HG03025 (cell line): ENCODE measurements around the gene CAMK2A.

Experiments used
- ATAC-seq: cut with Tn5 transposase; IDR thresholded peaks from one replicate; pipeline ENCODE4 v1.9.1; 2021; ENCODE audit warnings: mild to moderate bottlenecking, moderate library complexity; ENCODE audit not compliant: unreplicated experiment, low FRiP score

Gene CAMK2A

GRCh38 chr5:150317048-150318003 is 27.8 kb upstream of the CAMK2A start:
- no peak for ATAC-seq

- ATAC-seq: no peak
These were observed 26.7 kb upstream of the CAMK2A start for GRCh38 chr5:150316320-150316719.

DNA sequence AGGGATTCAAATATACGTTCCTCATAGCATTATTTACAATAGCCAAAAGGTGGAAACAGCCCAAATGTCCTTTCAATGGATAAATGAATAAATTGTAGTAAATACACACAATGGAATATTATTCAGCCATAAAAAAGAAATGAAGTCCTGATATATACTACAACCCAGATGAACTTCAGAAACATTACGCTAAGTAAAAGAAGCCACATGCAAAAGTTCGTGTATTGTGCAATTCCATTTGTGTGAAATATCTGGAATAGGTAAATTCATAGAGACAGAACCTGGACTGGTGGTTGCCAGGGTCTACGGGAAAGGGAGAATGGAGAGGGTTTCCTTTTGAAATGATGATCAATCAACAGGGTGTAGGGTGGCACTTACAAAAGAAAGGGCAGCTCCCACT is 25.7 kb upstream of the CAMK2A start:
- ATAC-seq: no peak

DNA sequence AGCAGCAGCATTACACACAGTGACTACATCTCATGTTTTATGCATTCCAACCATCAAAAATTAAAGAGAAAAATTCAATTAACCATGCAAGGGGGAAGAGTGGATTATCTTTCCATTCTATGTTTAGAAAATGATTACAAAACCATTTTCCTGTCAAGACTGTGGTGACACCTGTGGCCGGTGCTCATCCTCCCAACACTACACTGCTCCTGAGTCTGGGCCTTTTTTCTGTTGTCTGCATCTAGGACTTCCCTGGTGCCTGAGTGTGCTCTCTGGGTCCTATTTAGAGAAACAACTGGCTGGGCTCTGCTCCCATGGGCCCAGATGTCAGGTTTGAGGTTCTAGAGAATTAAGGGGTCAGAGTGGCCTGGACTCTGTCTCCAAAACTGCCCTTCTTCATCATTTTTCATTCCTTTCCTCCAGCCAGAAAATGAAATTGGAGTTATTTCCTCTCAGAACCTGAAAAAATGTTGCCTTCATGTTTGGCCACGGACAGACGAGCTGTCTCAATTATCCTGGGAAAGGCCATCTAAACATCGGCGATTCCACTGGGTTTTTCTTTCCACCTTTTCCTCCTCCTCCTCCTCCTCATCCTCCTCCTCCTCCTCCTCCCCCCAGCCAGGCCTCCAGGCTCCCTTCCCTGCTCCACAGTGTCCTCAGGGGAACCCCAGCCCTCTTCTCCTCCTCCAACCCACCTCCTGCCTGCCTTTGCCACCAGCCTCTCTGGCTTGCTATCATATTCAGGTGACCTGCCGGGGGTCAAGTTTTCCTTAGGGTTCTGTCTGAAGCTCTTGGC is 24.5 kb upstream of the CAMK2A start:
- no peak for ATAC-seq

GRCh38 chr5:150313501-150313900 is 23.9 kb upstream of the CAMK2A start:
- ATAC-seq: no peak

- ATAC-seq: no peak
These were observed 22.9 kb upstream of the CAMK2A start for GRCh38 chr5:150312518-150312917.

DNA sequence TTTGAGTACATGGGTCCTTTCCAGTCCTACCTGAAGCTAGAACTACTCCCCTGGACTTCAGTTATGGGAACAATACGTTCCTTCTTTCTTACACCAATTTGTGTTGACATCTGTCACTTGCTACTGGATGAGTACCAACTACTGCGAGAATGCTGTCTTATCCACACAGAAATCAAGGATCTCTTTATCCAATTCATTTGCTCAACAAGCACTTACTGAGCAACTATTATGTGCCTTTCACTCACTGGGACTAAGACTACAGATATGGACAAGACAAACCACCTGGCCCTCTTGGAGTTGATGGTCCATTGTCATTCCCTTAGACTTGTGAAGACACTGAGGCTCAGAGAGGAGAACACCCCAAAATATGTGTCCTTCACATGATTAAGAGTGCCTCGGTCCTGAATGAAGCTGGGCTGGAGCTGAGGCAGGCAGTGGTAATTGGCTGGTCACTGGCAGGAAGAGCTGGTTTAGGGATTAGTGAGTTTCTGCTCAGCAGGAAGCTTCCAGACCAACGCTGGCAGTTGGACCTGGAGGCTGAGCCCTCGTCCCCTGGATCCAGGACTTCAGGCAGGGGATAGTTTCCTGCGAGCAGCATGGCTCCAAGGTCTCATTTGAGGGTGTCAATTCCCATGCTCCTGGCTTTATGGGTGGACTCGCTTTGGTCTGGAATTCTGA is 21.6 kb upstream of the CAMK2A start:
- ATAC-seq: no peak

- ATAC-seq: no peak
These were observed 20.7 kb upstream of the CAMK2A start for GRCh38 chr5:150310246-150310645.

DNA sequence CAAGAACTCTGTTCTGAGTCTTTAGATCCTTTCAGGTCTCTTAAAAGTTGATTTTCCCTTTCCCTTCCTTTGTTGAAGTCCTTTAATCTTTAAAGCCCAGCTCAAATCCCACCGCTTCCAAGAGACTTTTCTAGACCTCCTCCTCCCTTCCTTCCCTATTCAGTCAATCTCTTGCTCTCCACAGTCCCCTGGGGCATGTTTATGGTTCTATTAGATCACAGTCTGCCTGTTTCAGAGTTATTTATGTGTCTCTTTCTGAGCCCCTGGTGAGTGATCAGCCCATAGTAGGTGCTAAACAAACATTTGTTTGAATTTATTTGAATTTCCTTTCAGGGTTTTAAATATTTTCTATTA is 20.3 kb upstream of the CAMK2A start:
- no peak for ATAC-seq

- ATAC-seq: no peak
These were observed 19.7 kb upstream of the CAMK2A start for GRCh38 chr5:150309101-150309885.

GRCh38 chr5:150307617-150308426 is 18.2 kb upstream of the CAMK2A start:
- ATAC-seq: no peak

DNA sequence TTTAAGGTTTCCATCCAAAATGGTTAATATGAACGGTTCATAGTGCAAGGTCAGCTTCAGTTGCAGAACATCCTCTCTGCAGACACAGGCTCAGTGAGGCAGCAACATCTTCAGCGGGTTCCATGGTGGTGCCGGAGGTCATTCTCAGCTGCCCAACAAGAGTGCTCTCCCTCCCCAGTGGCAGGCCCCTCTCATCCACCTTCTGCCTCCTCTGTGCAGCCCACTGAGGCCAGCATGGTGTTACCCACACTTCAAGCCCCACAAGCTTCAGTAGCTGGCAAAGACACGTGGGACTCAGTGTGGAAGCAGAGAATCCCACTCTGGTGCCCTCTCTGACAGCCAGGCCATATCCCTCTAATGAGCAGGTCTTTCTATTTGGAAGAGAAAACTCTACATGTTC is 17.2 kb upstream of the CAMK2A start:
- no peak for ATAC-seq

- no peak for ATAC-seq
These were observed 16.0 kb upstream of the CAMK2A start for GRCh38 chr5:150305557-150305956.

- ATAC-seq: no peak
These were observed 15.5 kb upstream of the CAMK2A start for GRCh38 chr5:150305095-150305494.

GRCh38 chr5:150304481-150305081 is 15.0 kb upstream of the CAMK2A start:
- no peak for ATAC-seq

DNA sequence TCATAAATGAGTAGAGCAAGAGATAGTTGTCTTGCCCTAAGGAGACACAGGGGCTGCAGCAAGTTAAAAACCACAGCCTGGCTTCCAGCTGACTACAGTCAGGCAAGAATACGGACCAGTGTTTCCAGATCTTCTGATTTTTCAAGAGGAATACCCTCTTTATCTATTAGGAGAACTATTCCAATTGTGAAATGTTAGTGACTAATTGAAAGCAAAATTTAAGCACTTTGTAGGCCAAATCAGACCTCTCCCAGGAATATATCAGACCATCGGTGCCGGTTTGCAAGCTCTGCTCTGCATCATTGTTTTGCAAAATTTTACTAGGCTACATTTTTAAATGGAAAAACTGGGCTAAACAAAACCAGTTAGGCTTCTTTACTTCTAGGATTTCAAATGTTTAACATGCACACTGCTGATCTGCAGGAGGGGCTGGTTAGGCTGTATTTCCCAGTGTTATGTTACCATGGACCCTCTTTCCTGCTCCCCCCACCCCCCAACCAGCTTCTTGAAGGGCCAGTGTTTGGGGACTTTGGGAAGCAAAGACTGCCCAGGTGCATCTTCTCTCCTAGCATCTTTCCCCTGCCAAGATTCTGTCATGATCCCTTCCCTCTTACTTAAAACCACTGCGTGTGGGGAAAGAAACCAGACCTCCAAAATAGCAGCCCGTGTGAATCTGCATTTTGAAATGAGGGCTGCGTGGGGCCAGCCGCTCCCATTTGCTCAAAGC is 14.2 kb upstream of the CAMK2A start:
- ATAC-seq: no peak

DNA sequence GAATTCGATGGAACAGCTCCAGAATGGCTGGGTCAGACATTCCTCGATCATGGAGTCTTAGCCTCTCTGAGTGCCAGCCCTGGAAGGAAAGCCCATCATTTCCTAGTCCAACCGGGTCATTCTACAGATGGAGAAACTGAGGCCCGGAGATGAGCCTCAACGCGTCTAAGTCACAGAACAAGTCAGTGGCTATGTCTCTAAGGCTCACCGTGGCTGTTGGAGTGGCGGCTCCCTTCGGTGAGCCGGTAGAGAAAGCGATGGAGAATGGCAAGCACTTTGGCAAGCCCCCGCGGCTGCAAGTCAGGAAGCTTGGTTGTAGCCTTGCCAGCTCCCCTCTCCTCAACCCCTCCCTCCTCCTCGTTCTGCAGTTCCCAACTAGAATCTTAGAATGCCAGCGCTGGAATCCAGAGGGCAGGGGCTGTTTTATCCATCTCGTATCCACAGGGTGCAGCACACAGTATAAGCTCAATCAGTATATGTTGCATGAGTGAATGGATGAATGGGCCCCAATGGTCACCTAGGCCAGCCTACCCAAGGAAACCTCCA is 13.6 kb upstream of the CAMK2A start:
- no peak for ATAC-seq
